ENCODE data around the gene C15orf39.
"Not testable (repeated sequence)": the region's sequence is repeated elsewhere in the genome, so short reads cannot be mapped to it uniquely, and the experiment has no call there.

Gene C15orf39

DNA sequence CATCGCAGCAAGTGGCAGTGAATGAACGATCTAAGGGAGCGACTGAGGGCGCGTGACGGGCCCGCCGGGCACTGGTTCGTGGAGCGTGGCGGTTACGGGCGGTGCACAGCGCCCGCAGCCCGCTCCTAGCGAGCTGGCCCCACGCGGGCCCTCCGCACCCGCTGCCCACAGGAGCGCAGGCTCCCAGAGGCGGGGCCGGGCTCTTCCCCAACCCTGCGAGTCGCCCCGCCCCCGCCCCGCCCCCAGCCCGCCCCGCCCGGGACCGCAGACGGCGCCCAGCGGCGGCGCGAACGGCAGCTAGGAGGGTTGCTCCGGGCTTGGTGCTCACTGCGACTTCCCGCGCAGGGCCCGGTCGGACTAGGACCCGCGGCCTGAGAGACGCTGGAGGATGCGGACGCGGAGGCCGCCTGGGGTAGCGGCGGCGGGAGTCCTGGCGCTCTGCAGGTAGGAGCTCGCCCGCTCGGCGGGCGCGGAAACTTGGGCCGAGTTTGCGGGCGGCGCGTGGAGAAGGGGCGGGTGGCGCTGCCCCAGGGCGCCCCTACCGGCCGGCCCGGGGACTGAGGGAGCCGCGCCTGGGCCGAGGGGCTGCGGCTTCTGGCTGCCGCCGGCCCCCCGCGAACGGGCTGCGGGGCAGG, at the start of gene C15orf39:
C15orf39 (plus strand) TSS at position 267 of the 635 bp plus-strand sequence. CDS start 4,167 bp downstream, outside the sequence.
- in situ Hi-C loops (cut with MboI; ENCODE audit: low sequenced_read_pairs): loop anchor here (5.0 to 10.0 kb wide), 2 partner anchors 77 to 174 kb away; no protein-coding TSS in a partner anchor

DNA sequence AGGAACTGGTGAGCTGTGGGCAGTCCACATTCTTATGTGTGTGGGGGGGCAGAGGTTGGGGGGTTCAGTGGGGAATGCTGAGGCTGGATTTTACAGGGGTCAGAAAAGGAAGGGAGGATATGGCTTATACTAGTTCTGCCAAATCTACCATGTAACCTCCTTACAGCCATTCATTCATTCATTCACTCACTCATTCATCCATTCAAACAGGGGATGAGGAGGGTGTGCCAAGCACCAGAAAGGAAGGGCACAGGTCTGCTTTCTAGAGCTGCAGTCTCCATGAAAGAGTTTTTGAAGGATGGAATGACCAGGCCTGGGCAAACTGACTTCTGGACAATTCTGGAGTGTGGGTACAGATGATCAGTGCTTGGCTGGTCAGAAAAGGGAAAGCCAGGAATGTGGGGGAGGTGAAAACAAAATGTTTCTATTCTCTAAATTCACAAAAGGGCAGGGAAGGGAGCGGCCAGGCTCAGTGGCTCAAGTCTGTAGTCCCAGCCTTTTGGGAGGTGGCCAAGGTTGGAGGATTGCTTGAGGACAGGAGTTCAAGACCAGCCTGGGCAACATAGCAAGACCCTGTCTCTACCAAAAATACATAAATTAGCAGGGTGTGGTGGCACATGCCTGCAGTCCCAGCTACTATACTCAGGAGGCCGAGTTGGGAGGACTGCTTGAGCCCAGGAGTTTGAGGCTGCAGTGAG, 49.2 kb upstream of the C15orf39 start:
- in situ Hi-C loops (cut with MboI; ENCODE audit: low sequenced_read_pairs): no loop called here

- in situ Hi-C loops (cut with MboI; ENCODE audit: low sequenced_read_pairs): no loop called here
Observed at GRCh38 chr15:75153087-75153486, 48.6 kb upstream of the C15orf39 start.

GRCh38 chr15:75153565-75154276, 48.0 kb upstream of the C15orf39 start:
- in situ Hi-C loops (cut with MboI; ENCODE audit: low sequenced_read_pairs): no loop called here

- in situ Hi-C loops (cut with MboI; ENCODE audit: low sequenced_read_pairs): no loop called here
Observed at GRCh38 chr15:75154461-75155062, 47.1 kb upstream of the C15orf39 start.

DNA sequence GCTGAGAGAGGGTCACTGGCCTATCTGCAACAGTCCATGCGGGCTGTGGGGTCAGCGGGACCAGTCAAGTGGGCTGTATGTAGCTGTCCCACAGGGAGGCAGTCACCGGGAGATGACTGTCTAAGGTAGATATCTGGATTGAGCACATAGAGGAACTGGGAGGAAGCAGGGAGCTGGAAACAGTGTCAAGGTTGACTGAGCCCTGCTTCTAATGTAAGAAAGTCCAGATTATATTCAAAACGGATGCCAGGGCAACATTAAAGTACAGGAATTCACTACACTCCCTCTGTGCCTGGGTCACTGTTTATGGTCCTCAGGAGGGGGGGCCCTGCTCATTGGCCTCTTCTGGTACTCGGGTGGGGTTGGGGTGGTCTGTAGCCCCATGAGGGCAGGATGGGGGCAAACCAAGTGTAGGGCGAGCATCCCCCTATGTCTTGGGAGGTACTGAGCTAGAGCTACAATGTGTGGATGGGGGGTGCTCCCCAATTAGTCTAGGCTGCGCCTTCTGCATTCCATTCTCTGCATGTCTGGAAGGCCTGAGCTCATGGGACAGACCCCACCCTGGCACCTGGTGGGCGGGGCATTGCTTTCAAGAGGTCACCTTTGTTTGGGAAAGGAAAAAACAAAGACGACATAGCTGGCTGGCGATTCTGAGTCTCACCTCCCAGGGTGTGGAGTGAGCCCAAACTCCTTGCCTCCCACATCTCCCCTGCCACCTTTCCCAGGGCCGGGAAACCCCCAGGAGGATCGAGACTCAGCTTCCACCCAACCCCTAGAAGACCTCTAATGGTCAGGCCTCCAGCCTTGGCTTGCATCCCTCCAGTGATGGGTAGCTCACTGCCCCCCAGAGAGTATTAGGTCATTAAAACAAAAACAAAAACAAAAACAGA, 45.1 kb upstream of the C15orf39 start:
- in situ Hi-C loops (cut with MboI; ENCODE audit: low sequenced_read_pairs): no loop called here

DNA sequence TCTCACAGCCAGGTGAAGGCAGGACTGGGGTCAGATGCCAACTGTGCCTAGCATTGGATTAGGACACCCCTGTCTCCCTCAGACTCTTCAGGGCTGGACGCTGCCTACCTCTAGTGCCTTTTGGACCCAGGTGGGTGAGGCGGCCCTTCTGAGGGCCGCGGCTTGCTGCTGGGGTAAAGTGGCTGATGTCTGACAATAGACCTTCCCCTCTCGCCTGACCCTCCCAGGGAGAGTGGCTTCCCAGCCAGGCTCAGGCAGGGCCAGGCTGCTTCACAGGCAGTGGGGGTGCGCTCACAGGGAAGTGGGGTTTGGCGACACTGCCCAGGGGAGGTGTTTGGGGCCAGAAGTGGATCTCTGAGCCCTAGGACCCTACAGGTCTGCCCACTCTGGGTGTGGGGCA, 43.3 kb upstream of the C15orf39 start:
- in situ Hi-C loops (cut with MboI; ENCODE audit: low sequenced_read_pairs): no loop called here

DNA sequence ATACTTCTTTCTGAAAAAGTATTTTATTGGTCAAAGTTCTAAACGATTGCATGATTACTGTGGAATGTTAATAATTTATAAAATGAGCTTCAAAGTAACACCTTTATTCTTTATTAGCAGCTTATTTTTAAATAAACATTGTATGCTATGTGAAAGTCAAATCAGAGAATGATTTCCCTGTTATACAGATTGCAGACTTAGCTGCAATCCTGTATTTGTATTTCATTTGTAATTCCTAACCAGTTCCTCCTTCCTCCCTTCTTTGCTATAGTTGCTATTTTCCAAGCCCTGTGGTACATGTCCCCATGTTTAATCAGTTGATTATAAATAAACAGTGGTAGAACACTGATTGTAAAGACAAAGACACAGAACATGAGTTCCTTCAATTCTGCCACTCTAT, 42.4 kb upstream of the C15orf39 start:
- in situ Hi-C loops (cut with MboI; ENCODE audit: low sequenced_read_pairs): no loop called here

- in situ Hi-C loops (cut with MboI; ENCODE audit: low sequenced_read_pairs): no loop called here
Observed at GRCh38 chr15:75161106-75161916, 40.4 kb upstream of the C15orf39 start.

DNA sequence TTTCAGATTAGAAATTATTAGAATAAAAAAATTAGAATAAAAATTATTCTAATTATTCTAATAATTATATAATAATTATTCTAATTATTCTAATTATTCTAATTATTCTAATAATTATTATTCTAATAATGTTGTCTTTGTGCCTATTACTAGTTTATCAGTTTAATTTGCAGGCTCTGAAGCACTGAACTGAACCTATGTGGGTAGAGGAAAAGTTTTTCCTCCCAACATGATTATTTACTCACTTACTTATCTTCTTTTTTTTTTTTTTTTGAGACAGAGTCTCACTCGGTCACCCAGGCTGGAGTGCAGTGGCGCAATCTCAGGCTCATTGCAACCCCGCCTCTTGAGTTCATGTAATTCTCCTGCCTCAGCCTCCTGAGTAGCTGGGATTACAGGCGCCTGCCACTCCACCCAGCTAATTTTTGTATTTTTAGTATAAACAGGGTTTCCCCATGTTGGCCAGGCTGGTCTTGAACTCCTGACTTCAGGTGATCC, 39.7 kb upstream of the C15orf39 start:
- in situ Hi-C loops (cut with MboI; ENCODE audit: low sequenced_read_pairs): no loop called here

GRCh38 chr15:75163150-75163564, 38.5 kb upstream of the C15orf39 start:
- in situ Hi-C loops (cut with MboI; ENCODE audit: low sequenced_read_pairs): no loop called here

DNA sequence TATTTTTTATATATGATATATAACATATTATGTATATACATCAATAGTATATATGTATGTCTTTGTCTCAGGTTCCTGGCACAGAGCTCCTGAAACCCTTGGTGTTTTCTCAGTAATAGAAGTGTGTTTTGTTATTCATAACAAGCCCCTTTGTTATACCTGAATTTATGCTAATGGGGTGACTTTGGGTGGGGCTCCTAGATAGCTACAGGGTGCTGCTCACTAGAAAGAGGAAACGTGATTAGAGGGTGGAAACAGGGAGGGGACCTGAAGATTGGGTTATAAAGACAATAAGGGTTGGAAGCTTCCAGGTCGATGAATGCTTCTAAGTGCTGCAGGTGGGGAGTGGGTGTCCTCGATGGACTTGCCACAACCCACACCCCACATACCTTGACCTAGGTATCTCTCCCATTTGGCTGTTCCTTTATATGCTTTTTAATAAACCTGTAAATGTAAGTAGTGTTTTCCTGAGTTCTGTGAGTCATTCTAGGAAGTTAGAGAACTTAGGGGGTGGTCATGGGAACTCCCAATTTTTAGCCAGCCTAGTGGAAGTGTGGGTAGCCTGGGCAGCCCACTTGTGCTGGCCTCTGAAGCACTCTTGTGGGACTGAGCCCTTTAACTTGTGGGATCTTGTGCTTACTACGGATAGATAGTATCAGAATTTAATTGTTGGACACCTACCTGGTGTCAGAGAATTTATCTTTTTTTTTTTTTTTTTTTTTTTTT, 36.9 kb upstream of the C15orf39 start:
- in situ Hi-C loops (cut with MboI; ENCODE audit: low sequenced_read_pairs): no loop called here

GRCh38 chr15:75166489-75167063, 35.1 kb upstream of the C15orf39 start:
- in situ Hi-C loops (cut with MboI; ENCODE audit: low sequenced_read_pairs): not testable (repeated sequence)

GRCh38 chr15:75167588-75168350, 33.9 kb upstream of the C15orf39 start:
- in situ Hi-C loops (cut with MboI; ENCODE audit: low sequenced_read_pairs): no loop called here

- in situ Hi-C loops (cut with MboI; ENCODE audit: low sequenced_read_pairs): no loop called here
Observed at GRCh38 chr15:75168374-75168773, 33.3 kb upstream of the C15orf39 start.

- in situ Hi-C loops (cut with MboI; ENCODE audit: low sequenced_read_pairs): no loop called here
Observed at GRCh38 chr15:75170203-75170602, 31.5 kb upstream of the C15orf39 start.

DNA sequence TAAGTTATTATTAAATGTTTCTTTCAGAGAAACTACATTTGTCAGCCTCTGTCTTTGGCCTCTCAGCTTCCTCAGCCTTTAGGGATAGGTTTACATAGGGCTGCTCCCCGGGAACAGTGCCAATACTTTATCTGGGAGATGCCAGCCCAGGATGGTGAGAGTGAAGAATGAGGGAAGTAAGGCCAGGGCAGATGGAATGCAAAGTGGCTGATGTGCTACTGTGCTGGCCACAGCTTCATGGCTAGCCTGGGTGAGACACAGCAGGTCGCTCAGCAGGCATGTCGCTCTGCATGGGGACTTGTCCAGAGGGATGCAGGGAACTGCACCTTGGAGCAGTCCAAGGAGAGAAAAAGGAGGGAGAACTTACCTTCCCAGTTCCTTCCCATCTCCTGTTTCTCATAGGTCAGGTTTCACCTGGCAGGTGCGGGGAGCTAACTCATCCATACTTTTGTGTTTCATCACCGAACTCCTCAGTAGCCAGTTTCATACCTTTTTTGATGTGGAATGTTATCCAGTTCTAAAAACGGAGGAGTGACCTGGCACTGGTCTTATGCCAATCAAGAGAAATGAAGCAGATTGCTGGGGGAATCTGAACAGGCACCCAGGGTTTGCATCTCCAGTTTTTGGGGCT, 30.9 kb upstream of the C15orf39 start:
- in situ Hi-C loops (cut with MboI; ENCODE audit: low sequenced_read_pairs): no loop called here
